ENCODE results near the gene TAOK1.

Gene TAOK1

DNA sequence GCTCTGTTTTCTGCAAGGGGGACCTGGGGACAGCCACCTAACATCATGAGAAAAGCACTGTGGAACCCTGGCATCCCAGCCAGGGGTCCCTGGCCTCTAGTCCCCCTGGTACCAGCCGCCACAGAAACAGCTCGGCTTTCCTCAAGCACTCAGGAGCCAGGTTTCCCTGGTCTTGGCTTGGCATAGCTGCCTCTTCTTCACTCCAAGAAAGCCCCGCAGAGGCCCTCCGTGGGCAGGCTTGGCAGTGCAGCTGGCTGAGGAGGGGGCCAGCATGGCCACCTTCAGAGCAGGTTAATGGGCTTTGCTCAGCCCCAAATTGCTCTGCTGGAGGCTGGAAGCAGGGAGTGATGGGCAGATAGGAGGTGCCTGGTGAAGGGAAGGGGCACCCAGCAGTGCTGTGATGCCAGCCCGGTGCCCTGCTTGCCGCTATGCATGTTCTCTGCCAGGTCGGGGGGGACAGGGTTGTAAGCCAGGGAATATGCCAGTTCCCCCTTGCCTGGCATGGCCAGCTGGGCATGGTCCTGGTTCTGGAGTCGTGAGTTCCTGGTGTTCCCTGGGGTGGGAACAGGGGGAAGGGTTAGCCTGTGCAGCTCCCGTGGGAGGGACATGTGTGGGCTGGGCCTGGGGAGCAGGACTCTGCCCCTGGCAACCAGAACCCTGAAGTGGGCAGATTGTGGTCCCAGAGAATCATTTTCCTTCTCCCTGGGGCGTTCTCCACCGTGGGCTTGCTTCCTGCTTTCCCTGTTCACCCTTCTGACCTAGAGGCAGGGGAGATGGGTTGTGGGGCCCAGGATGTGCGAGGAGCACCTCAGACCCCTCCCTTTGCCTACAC lies 206.0 kb downstream of the TAOK1 start:
- CTCF ChIA-PET, result interaction anchor here (0.6 to 1.7 kb wide), 3 partner anchors 8 to 335 kb away, joined by 3 to 8 read pairs (median 3); no protein-coding TSS in a partner anchor
- H3K4me1 ChIP-seq (ENCODE audit: control insufficient read depth, insufficient read depth, low read length), result peaks cover 36% of the 10 kb centered on the region

More for the DNA sequence above, 206.0 kb downstream of the TAOK1 start:
- no peak overlapping the region for H3K4me3 ChIP-seq (ENCODE audit: low read depth, low read length)
- no peaks in the 10 kb centered on the region for H3K36me3 ChIP-seq (ENCODE audit: control insufficient read depth in 2 of 2, insufficient read depth in 1 of 2, low read length in 2 of 2)
- no peaks in the 10 kb centered on the region for H3K9me3 ChIP-seq (ENCODE audit: control insufficient read depth, insufficient read depth, low read depth, low read length)
- TF ChIP-seq ZFHX2 (tag by site-specific recombination; conservative IDR thresholded peaks at IDR 0.05) (peak; percentile 94), BCL11B (tag by site-specific recombination; IDR thresholded peaks at IDR 0.05; ENCODE audit: low read depth) (no peak), ZNF600 (tag by site-specific recombination; IDR thresholded peaks at IDR 0.05) (peak; percentile 59; the same call in 1 of the 2 replicates), EGR2 (tag by site-specific recombination; IDR thresholded peaks at IDR 0.05; ENCODE audit: low read depth) (peak; percentile 82), ZNF202 (tag by site-specific recombination; IDR thresholded peaks at IDR 0.05; ENCODE audit: borderline replicate concordance) (no peak), ZBTB8A (tag by site-specific recombination; IDR thresholded peaks at IDR 0.05) (peak; percentile 23; the same call in 1 of the 2 replicates), ZNF626 (tag by site-specific recombination; IDR thresholded peaks at IDR 0.05) (no peak), GLIS2 (tag by site-specific recombination; IDR thresholded peaks at IDR 0.05) (no peak), ZBTB1 (tag by site-specific recombination; IDR thresholded peaks at IDR 0.05) (no peak), ZNF19 (tag by site-specific recombination; IDR thresholded peaks at IDR 0.05; ENCODE audit: low read depth) (no peak), ZNF621 (tag by site-specific recombination; IDR thresholded peaks at IDR 0.05) (no peak), ZNF239 (tag by site-specific recombination; IDR thresholded peaks at IDR 0.05) (no peak), ZNF350 (tag by site-specific recombination; IDR thresholded peaks at IDR 0.05) (no peak), ZNF155 (tag by site-specific recombination; IDR thresholded peaks at IDR 0.05) (no peak), GFI1B (tag by site-specific recombination; IDR thresholded peaks at IDR 0.05) (no peak), GLIS1 (tag by site-specific recombination; IDR thresholded peaks at IDR 0.05) (peak; percentile 44), ZNF654 (tag by site-specific recombination; IDR thresholded peaks at IDR 0.05; ENCODE audit: low read depth) (no peak), ZIC2 (tag by site-specific recombination; IDR thresholded peaks at IDR 0.05) (peak; percentile 52), ZNF792 (tag by site-specific recombination; IDR thresholded peaks at IDR 0.05) (no peak), ZNF596 (tag by site-specific recombination; IDR thresholded peaks at IDR 0.05) (no peak), SP3 (tag by site-specific recombination; IDR thresholded peaks at IDR 0.05) (0 out of 2 replicates have a peak, but pooled peaks have one; percentile 18)
- TF ChIP-seq, protein P1, sequence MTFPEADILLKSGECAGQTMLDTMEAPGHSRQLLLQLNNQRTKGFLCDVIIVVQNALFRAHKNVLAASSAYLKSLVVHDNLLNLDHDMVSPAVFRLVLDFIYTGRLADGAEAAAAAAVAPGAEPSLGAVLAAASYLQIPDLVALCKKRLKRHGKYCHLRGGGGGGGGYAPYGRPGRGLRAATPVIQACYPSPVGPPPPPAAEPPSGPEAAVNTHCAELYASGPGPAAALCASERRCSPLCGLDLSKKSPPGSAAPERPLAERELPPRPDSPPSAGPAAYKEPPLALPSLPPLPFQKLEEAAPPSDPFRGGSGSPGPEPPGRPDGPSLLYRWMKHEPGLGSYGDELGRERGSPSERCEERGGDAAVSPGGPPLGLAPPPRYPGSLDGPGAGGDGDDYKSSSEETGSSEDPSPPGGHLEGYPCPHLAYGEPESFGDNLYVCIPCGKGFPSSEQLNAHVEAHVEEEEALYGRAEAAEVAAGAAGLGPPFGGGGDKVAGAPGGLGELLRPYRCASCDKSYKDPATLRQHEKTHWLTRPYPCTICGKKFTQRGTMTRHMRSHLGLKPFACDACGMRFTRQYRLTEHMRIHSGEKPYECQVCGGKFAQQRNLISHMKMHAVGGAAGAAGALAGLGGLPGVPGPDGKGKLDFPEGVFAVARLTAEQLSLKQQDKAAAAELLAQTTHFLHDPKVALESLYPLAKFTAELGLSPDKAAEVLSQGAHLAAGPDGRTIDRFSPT (tag by site-specific recombination; IDR thresholded peaks at IDR 0.05), result peak; percentile 71; the same call in 1 of the 2 replicates
- TF ChIP-seq, protein P2, sequence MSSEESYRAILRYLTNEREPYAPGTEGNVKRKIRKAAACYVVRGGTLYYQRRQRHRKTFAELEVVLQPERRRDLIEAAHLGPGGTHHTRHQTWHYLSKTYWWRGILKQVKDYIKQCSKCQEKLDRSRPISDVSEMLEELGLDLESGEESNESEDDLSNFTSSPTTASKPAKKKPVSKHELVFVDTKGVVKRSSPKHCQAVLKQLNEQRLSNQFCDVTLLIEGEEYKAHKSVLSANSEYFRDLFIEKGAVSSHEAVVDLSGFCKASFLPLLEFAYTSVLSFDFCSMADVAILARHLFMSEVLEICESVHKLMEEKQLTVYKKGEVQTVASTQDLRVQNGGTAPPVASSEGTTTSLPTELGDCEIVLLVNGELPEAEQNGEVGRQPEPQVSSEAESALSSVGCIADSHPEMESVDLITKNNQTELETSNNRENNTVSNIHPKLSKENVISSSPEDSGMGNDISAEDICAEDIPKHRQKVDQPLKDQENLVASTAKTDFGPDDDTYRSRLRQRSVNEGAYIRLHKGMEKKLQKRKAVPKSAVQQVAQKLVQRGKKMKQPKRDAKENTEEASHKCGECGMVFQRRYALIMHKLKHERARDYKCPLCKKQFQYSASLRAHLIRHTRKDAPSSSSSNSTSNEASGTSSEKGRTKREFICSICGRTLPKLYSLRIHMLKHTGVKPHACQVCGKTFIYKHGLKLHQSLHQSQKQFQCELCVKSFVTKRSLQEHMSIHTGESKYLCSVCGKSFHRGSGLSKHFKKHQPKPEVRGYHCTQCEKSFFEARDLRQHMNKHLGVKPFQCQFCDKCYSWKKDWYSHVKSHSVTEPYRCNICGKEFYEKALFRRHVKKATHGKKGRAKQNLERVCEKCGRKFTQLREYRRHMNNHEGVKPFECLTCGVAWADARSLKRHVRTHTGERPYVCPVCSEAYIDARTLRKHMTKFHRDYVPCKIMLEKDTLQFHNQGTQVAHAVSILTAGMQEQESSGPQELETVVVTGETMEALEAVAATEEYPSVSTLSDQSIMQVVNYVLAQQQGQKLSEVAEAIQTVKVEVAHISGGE (tag by site-specific recombination; conservative IDR thresholded peaks at IDR 0.05; ENCODE audit: low read depth), result no peak; the same call in 1 of the 2 replicates
- TF ChIP-seq, protein P3, sequence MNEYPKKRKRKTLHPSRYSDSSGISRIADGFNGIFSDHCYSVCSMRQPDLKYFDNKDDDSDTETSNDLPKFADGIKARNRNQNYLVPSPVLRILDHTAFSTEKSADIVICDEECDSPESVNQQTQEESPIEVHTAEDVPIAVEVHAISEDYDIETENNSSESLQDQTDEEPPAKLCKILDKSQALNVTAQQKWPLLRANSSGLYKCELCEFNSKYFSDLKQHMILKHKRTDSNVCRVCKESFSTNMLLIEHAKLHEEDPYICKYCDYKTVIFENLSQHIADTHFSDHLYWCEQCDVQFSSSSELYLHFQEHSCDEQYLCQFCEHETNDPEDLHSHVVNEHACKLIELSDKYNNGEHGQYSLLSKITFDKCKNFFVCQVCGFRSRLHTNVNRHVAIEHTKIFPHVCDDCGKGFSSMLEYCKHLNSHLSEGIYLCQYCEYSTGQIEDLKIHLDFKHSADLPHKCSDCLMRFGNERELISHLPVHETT (tag by site-specific recombination; IDR thresholded peaks at IDR 0.05), result no peak
- TF ChIP-seq, protein P4, sequence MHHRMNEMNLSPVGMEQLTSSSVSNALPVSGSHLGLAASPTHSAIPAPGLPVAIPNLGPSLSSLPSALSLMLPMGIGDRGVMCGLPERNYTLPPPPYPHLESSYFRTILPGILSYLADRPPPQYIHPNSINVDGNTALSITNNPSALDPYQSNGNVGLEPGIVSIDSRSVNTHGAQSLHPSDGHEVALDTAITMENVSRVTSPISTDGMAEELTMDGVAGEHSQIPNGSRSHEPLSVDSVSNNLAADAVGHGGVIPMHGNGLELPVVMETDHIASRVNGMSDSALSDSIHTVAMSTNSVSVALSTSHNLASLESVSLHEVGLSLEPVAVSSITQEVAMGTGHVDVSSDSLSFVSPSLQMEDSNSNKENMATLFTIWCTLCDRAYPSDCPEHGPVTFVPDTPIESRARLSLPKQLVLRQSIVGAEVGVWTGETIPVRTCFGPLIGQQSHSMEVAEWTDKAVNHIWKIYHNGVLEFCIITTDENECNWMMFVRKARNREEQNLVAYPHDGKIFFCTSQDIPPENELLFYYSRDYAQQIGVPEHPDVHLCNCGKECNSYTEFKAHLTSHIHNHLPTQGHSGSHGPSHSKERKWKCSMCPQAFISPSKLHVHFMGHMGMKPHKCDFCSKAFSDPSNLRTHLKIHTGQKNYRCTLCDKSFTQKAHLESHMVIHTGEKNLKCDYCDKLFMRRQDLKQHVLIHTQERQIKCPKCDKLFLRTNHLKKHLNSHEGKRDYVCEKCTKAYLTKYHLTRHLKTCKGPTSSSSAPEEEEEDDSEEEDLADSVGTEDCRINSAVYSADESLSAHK (tag by site-specific recombination; IDR thresholded peaks at IDR 0.05), result no peak
- POLR2A ChIA-PET, result interaction anchor here (0.7 kb wide), 1 partner anchor 42 kb away, joined by 4 read pairs; no protein-coding TSS in a partner anchor
- no peak overlapping the region for H3K27ac ChIP-seq (ENCODE audit: extremely low read depth, low read depth, low read length)

All from HEK293 (cell line).